Right atrium auricular region (tissue), 2 donors: ENCODE measurements around the gene RPTOR. TPM values are rescaled to one million over a fixed set of nuclear protein-coding genes. Genes with fewer than 3 reads are reported as not detected.

Source experiments
- DNase-seq: peaks from one replicate; pipeline ENCODE4 v3.0.0-alpha.2; 2019; ENCODE audit warnings: low spot score
- H3K27ac ChIP-seq, 2 donors: fragments of 200-600 bp; sonication (generic); 1 replicate in 1 of 2; 2 replicates in 1 of 2; pipeline ENCODE4 v1.5.1; 2016 to 2019
- H3K27me3 ChIP-seq, 2 donors: fragments of 200-600 bp; sonication (generic); one replicate each; pipeline versions ENCODE4 v1.5.1 to v1.6.0; 2017 to 2019
- H3K36me3 ChIP-seq: fragments of 200-600 bp; sonication (generic); one replicate; pipeline ENCODE4 v1.5.1; 2016
- H3K4me1 ChIP-seq, 2 donors: fragments of 200-600 bp; sonication (generic); one replicate each; pipeline versions ENCODE4 v1.5.1 to v1.6.0; 2017 to 2019
- H3K4me3 ChIP-seq, 2 donors: fragments of 200-600 bp; sonication (generic); 1 replicate in 1 of 2; 2 replicates in 1 of 2; pipeline ENCODE4 v1.5.1; 2017 to 2019; ENCODE audit warnings: mild to moderate bottlenecking in 1 of 2, moderate library complexity in 1 of 2
- H3K9me3 ChIP-seq, 2 donors: fragments of 200-600 bp; sonication (generic); one replicate each; pipeline ENCODE4 v1.5.1; 2019
- CTCF ChIP-seq, 2 donors: fragments of 200-600 bp; sonication (generic); IDR thresholded peaks; one replicate each; pipeline ENCODE4 v1.5.1; 2019; ENCODE audit warnings: antibody characterized with exemption in 2 of 2
- total RNA-seq, 2 donors: library from RNA; depleted of rRNA; stranded (reverse); fragments of >200 nt; gene quantifications; one replicate each; pipeline ENCODE4 v1.1.0, GENCODE V29; 2016

The RPTOR gene
- total RNA-seq, 2 donors from 2014 or later, result 19.9 to 22.6 TPM

DNA sequence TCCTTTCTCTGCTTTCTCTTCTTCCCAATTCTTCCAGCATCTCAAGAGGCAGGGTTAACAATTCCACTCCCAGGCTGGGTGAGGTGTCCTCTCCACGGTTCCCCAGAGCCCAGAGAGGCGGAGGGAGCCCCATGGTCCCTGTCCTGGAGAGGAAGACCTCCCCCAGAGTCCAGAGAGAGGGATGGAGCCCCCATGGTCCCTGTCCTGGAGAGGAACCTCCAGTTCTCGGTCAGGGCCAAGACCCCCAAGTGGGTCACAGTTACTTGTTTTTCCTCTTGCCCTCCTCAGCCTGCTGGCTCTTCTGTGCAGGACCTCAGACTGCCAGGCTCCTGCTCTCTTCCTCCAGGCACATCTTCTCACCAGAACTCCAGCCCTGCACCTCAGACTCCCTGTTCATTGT, 135.2 kb downstream of the RPTOR start:
- no peaks in the 10 kb centered on the region for H3K9me3 ChIP-seq
- no peaks in the 10 kb centered on the region for H3K27me3 ChIP-seq
- H3K36me3 ChIP-seq, result no peaks in the 10 kb centered on the region
- no peak for DNase-seq
- H3K4me1 ChIP-seq, result no peaks in the 10 kb centered on the region
- TF ChIP-seq CTCF (IDR thresholded peaks at IDR 0.05), result no peak
- no peak overlapping the region for H3K4me3 ChIP-seq
- no peak overlapping the region for H3K27ac ChIP-seq

DNA sequence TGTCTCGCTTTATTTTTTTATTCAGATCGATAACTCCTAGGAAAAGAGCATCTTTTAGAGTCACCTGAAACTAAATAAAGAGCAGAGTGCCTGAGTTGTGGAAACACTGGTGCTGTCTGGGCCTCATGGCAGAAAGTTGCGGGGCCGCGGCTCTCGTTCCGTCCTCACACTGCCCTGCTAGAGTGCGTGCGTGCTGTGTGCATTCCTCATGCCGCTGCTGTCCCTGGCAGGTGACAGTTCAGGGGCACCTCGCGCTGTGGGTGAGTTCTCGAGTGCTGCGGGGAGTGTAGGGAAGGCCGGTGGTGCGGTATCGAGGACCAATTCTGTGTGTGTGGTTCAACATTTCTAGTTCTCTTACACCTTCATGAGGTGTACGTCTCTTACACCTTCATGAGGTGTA, 136.6 kb downstream of the RPTOR start:
- DNase-seq, result no peak
- no peak overlapping the region for H3K27ac ChIP-seq
- no peaks in the 10 kb centered on the region for H3K36me3 ChIP-seq
- no peaks in the 10 kb centered on the region for H3K4me1 ChIP-seq
- no peaks in the 10 kb centered on the region for H3K9me3 ChIP-seq
- no peaks in the 10 kb centered on the region for H3K27me3 ChIP-seq
- TF ChIP-seq CTCF (IDR thresholded peaks at IDR 0.05), result no peak
- no peak overlapping the region for H3K4me3 ChIP-seq

DNA sequence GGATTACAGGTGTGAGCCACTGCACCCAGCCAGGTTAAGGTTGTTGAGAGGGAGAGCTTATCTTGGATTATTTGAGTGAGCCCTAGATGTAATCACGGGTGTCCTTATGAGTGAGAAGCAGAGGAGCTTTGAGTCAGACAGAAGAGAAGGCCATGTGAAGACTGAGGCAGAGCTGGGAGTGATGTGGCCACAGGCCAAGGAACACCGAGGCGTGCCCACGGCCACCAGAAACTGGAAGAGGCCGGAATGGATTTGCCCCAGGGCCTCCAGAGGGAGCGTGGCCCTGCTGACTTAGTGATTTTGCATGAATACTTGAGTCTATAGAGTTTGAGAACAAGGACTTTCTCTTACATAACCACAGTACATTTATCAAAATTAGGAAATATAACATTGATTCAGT, 137.7 kb downstream of the RPTOR start:
- no peaks in the 10 kb centered on the region for H3K27me3 ChIP-seq
- no peak for DNase-seq
- H3K27ac ChIP-seq, result no peak overlapping the region
- no peaks in the 10 kb centered on the region for H3K4me1 ChIP-seq
- no peaks in the 10 kb centered on the region for H3K36me3 ChIP-seq
- H3K4me3 ChIP-seq, result no peak overlapping the region
- TF ChIP-seq CTCF (IDR thresholded peaks at IDR 0.05), result no peak
- no peaks in the 10 kb centered on the region for H3K9me3 ChIP-seq

DNA sequence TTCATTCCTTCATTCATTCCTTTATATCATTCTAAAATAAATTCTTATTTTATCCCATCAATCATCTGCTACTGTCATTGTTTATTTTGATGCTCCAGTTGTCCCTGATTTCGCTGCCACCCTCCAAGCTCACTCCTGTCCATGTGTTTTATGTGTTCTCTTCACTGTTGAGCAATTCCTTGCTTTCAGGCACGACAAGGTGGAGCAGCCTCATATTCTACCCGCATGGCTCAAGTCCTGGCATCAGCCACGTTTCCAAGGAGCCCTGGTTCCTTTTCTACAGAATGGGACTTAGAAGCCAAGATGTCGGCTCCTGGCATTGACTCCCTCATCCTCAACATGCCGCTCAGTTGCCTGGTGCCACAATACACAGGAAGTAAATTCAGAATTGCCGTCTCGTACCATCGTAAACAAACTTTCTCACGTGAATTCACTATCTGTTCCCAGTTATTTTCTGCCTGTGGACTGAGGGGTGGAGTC, 139.0 kb downstream of the RPTOR start:
- no peaks in the 10 kb centered on the region for H3K27me3 ChIP-seq
- H3K27ac ChIP-seq, result no peak overlapping the region
- no peaks in the 10 kb centered on the region for H3K9me3 ChIP-seq
- TF ChIP-seq CTCF (IDR thresholded peaks at IDR 0.05), result no peak
- no peaks in the 10 kb centered on the region for H3K36me3 ChIP-seq
- H3K4me3 ChIP-seq, result no peak overlapping the region
- no peaks in the 10 kb centered on the region for H3K4me1 ChIP-seq
- no peak for DNase-seq

- Histone ChIP-seq H3K4me1 (no peaks in the 10 kb centered on the region), H3K4me3 (no peak overlapping the region), H3K36me3 (no peaks in the 10 kb centered on the region), H3K9me3 (no peaks in the 10 kb centered on the region), H3K27ac (no peak overlapping the region), H3K27me3 (no peaks in the 10 kb centered on the region)
- TF ChIP-seq CTCF (IDR thresholded peaks at IDR 0.05), result no peak
- DNase-seq, result no peak
Observed at GRCh38 chr17:80687839-80688238, 143.2 kb downstream of the RPTOR start.

GRCh38 chr17:80689129-80689619, 144.5 kb downstream of the RPTOR start:
- Histone ChIP-seq H3K4me3 (no peak overlapping the region), H3K27ac (no peak overlapping the region), H3K4me1 (no peaks in the 10 kb centered on the region), H3K36me3 (no peaks in the 10 kb centered on the region), H3K27me3 (no peaks in the 10 kb centered on the region), H3K9me3 (no peaks in the 10 kb centered on the region)
- no peak for TF ChIP-seq CTCF (IDR thresholded peaks at IDR 0.05)
- no peak for DNase-seq
